ENCODE results near the gene CNTF. TPM values are rescaled to one million over a fixed set of nuclear protein-coding genes. Genes with fewer than 3 reads are reported as not detected.

Gene CNTF
- total RNA-seq, 3 donors from 2014 or later = 0.59 to 1.6 (median 0.66) TPM

DNA sequence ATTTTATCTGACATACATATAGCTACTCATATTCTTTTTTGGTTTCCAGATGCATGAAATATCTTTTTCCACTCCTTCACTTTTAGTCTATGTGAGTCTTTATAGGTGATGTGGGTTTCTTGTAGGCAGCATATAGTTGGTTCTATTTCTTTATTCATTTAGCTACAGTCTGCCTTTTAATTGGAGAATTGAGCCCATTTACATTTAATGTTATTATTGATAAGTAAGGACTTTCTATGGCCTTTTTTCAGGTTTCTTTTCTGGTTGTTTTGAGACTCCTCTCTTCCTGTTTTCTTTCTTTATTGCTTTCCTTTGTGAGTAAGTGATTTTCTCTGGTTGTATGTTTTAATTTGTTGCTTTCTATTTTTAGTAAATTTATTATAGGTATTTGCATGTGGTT is 27.2 kb downstream of the CNTF start:
- DNase-seq (ENCODE audit: low spot score in 2 of 2) = no peak
- no peak for TF ChIP-seq POLR2A (IDR thresholded peaks at IDR 0.05)
- intact Hi-C loops (cut with DNase I; ENCODE audit: low total_unique reads) = no loop called here

DNA sequence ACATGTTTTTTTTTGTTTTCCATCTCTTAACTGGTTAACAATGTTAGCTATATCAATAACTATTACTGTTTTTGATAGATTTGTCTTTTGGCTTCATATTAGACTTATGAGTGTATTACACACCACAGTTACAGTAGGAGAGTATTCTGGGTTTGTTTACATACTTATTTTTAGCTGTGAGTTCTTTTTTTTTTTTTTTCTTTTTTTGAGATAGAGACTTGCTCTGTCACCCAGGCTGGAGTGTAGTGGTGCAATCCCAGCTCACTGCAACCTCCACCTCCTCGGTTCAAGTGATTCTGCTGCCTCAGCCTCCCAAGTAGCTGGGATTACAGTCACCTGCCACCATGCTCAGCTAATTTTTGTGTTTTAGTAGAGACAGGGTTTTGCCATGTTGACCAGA is 28.0 kb downstream of the CNTF start:
- no peaks in the 10 kb centered on the region for H3K4me1 ChIP-seq

More for the DNA sequence above, 27.2 kb downstream of the CNTF start:
- peaks cover 8 to 19% of the 10 kb centered on the region in 2 donors for H3K9me3 ChIP-seq
- no peak overlapping the region for H3K4me3 ChIP-seq
- H3K27ac ChIP-seq = no peak overlapping the region
- H3K4me1 ChIP-seq = no peaks in the 10 kb centered on the region
- H3K27me3 ChIP-seq = no peaks in the 10 kb centered on the region
- no peaks in the 10 kb centered on the region for H3K36me3 ChIP-seq

DNA sequence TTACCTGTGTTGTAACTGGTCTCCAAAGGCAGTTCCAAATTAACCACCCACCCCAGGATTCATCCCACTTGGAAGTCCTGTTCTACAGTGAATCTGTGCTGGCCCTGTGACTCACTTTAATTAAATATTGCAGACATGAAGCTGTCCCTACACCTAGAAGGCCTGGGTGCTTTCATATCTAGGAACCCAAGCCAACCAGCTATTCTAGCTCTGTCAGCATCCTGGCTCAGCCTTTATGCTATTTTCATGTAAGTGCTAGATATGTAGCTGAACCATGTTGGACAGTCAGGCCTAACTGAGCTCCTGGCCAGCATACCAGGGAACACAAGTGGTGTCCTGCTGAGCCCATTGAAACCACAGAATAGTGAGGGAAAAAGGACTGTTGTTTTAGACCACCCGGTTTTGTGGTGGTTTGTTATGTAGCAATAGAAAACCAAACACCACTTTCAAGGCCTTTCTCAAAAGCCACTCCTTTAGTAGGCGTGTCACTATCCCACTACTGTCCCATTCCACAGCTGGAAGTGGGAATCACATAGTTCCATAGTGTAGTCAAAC is 30.3 kb downstream of the CNTF start:
- intact Hi-C loops (cut with DNase I; ENCODE audit: low total_unique reads) = no loop called here
- DNase-seq (ENCODE audit: low spot score in 2 of 2) = no peak
- Histone ChIP-seq H3K9me3 (peaks cover 0 to 9% of the 10 kb centered on the region in 2 donors), H3K4me1 (no peaks in the 10 kb centered on the region), H3K27me3 (no peaks in the 10 kb centered on the region), H3K27ac (no peak overlapping the region), H3K4me3 (no peak overlapping the region), H3K36me3 (no peaks in the 10 kb centered on the region)
- TF ChIP-seq POLR2A (IDR thresholded peaks at IDR 0.05) (no peak), POLR2AphosphoS5 (IDR thresholded peaks at IDR 0.05) (no peak)
- TF ChIP-seq, protein P1, sequence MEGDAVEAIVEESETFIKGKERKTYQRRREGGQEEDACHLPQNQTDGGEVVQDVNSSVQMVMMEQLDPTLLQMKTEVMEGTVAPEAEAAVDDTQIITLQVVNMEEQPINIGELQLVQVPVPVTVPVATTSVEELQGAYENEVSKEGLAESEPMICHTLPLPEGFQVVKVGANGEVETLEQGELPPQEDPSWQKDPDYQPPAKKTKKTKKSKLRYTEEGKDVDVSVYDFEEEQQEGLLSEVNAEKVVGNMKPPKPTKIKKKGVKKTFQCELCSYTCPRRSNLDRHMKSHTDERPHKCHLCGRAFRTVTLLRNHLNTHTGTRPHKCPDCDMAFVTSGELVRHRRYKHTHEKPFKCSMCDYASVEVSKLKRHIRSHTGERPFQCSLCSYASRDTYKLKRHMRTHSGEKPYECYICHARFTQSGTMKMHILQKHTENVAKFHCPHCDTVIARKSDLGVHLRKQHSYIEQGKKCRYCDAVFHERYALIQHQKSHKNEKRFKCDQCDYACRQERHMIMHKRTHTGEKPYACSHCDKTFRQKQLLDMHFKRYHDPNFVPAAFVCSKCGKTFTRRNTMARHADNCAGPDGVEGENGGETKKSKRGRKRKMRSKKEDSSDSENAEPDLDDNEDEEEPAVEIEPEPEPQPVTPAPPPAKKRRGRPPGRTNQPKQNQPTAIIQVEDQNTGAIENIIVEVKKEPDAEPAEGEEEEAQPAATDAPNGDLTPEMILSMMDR (IDR thresholded peaks at IDR 0.05) = no peak

More for the DNA sequence above, 28.0 kb downstream of the CNTF start:
- Histone ChIP-seq H3K36me3 (no peaks in the 10 kb centered on the region), H3K27ac (no peak overlapping the region), H3K9me3 (peaks cover 5 to 17% of the 10 kb centered on the region in 2 donors), H3K27me3 (no peaks in the 10 kb centered on the region), H3K4me3 (no peak overlapping the region)
- DNase-seq (ENCODE audit: low spot score in 2 of 2) = no peak
- TF ChIP-seq, protein P1 (IDR thresholded peaks at IDR 0.05) = no peak
- TF ChIP-seq POLR2AphosphoS5 (IDR thresholded peaks at IDR 0.05) (no peak), POLR2A (IDR thresholded peaks at IDR 0.05) (no peak)
- intact Hi-C loops (cut with DNase I; ENCODE audit: low total_unique reads) = no loop called here

DNA sequence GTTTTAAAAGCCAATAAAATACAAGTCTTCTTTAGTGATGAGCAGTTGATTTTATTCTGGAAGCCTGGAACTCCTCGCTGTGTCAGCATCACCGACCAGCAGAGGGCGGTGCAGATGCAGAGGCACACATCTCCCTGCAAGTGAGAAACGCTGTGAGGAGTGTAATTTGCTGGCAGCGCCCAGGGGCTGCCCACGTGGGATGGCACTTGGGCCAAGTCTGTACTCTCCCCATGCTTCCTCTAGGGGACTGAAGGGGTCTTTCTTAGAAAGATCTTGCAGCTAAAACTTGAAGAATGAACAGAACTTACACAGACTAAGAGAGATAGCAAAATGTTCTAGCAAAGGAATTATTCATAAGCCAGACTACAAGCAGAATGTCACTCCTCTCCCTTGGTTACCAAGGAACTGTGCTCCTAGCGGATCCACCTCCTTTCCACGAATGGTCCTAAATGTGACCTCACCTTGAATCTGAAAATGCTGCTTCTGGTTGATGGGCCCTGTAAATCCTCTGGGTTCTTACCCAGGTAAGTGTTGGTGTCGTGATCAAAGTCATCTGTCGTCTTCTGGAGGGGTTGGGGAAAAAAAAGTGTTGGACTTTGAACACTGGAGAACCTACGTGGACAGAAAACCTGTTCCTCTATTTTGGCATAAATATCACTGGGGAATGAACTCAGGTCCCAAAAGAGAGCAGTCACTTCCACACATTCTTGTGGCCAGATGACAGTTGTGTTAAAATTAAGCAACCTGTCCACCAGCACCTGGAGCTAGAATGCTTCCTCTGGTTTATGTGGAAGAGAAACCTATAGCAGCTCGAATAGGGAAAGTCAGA is 31.8 kb downstream of the CNTF start:
- TF ChIP-seq POLR2A (IDR thresholded peaks at IDR 0.05) = no peak
- TF ChIP-seq, protein P1 (IDR thresholded peaks at IDR 0.05) = peak; percentile 60 to 83 (median 80)
- no peak for TF ChIP-seq POLR2AphosphoS5 (IDR thresholded peaks at IDR 0.05)
- DNase-seq (ENCODE audit: low spot score in 2 of 2) = peak; percentile 65
- intact Hi-C loops (cut with DNase I; ENCODE audit: low total_unique reads) = no loop called here
- Histone ChIP-seq H3K9me3 (peaks cover 0 to 7% of the 10 kb centered on the region in 2 donors), H3K27ac (no peak overlapping the region), H3K4me1 (no peaks in the 10 kb centered on the region), H3K27me3 (no peaks in the 10 kb centered on the region), H3K4me3 (no peak overlapping the region), H3K36me3 (no peaks in the 10 kb centered on the region)

DNA sequence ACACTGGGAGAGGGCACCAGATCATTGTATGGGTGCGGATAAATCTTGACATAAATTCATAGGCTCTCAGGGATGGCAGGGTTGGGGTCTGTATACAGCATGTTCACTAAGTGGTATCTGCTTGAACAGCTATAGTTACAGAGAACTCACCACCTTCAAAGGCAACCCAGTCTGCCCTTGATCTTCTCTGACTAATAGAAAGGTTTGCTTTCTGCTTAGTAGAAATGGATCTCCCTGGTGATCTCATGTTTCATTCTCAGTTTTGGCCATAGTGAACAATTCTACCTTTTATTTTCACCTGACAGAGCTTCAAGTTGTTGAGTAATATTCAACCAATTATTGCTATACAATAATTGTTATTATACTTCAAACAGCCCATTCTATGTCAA is 32.4 kb downstream of the CNTF start:
- intact Hi-C loops (cut with DNase I; ENCODE audit: low total_unique reads) = no loop called here
- H3K27me3 ChIP-seq = no peaks in the 10 kb centered on the region
- TF ChIP-seq, protein P1 (IDR thresholded peaks at IDR 0.05) = no peak
- TF ChIP-seq POLR2A (IDR thresholded peaks at IDR 0.05) (no peak), POLR2AphosphoS5 (IDR thresholded peaks at IDR 0.05) (no peak)
- H3K9me3 ChIP-seq = peaks cover 0 to under 1% of the 10 kb centered on the region in 2 donors
- no peak overlapping the region for H3K4me3 ChIP-seq
- H3K27ac ChIP-seq = no peak overlapping the region
- H3K36me3 ChIP-seq = no peaks in the 10 kb centered on the region
- H3K4me1 ChIP-seq = no peaks in the 10 kb centered on the region
- no peak for DNase-seq (ENCODE audit: low spot score in 2 of 2)
